ENCODE measurements around the gene TRIM9. TPM values are rescaled to one million over a fixed set of nuclear protein-coding genes. Genes with fewer than 3 reads are reported as not detected.

Gene TRIM9
- total RNA-seq, 4 donors from 2014 or later, result 0.26 to 3.0 (median 0.87) TPM

DNA sequence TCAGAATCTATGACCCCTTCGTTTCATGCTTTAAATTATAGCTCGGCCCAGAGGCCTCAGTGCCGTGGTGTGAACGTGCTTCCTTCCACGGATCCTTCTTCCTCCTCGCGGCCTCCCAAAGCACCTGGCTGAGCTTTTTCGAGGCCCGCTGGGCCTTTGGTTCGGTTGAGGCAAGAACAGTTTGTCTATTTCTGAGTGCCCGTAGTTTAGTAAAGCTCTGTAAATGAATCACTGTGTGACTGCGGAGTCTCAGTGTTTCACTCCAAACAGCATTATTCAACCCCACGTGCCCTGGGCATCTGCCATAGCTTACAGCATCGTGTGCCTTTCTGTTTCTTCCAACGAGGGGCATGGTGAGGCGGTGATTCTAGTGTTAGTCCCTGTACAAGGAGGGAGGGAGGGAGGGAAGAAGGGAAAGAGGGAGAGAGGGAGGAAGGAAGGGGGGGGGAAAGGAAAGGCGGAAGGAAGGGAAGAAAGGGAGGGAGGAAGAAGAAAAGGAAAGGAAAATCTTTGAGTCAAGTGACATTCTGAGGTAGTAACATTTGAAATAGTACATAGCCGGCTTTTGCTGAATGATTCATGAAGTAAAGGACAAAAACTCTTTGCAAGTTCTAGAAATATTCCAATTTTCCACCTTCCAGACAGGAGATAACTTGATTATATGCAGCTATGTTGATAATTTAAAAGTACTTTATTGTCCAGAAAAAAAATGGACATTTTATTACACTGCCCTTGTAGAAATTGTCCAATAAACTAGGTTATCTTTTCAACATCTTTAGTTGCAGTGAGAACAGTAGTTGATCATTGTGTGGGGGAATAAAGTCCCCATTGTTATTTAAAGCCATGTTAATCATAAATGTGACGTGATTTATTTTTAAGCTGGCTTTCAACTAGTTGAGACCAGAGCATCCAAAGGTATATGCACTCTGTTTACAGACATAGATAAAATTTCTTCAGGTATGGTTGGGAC, 1.2 kb upstream of the TRIM9 start:
- Histone ChIP-seq H3K27ac (peak overlapping the region; percentile 58 to 67 (median 62)), H3K9me3 (no peaks in the 10 kb centered on the region), H3K4me1 (peaks cover 14 to 28% of the 10 kb centered on the region in 2 donors), H3K4me3 (peak overlapping the region; percentile 72 to 86 (median 80)), H3K27me3 (peaks cover 17 to 29% (median 25%) of the 10 kb centered on the region in 3 donors), H3K36me3 (no peaks in the 10 kb centered on the region)
- TF ChIP-seq, protein P1, sequence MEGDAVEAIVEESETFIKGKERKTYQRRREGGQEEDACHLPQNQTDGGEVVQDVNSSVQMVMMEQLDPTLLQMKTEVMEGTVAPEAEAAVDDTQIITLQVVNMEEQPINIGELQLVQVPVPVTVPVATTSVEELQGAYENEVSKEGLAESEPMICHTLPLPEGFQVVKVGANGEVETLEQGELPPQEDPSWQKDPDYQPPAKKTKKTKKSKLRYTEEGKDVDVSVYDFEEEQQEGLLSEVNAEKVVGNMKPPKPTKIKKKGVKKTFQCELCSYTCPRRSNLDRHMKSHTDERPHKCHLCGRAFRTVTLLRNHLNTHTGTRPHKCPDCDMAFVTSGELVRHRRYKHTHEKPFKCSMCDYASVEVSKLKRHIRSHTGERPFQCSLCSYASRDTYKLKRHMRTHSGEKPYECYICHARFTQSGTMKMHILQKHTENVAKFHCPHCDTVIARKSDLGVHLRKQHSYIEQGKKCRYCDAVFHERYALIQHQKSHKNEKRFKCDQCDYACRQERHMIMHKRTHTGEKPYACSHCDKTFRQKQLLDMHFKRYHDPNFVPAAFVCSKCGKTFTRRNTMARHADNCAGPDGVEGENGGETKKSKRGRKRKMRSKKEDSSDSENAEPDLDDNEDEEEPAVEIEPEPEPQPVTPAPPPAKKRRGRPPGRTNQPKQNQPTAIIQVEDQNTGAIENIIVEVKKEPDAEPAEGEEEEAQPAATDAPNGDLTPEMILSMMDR (IDR thresholded peaks at IDR 0.05 in 4 of 5, conservative IDR thresholded peaks at IDR 0.05 in 1 of 5), result no peak
- ATAC-seq (peak; percentile 47 to 69), DNase-seq (peak; percentile 28 to 43)
- intact Hi-C loops (cut with DNase I; ENCODE audit: low total_unique reads) (loop anchor here (2.0 to 10.0 kb wide), 3 partner anchors 89 to 141 kb away; no protein-coding TSS in a partner anchor), in situ Hi-C loops (cut with MboI; ENCODE audit: low sequenced_read_pairs in 4 of 4) (no loop called here)

DNA sequence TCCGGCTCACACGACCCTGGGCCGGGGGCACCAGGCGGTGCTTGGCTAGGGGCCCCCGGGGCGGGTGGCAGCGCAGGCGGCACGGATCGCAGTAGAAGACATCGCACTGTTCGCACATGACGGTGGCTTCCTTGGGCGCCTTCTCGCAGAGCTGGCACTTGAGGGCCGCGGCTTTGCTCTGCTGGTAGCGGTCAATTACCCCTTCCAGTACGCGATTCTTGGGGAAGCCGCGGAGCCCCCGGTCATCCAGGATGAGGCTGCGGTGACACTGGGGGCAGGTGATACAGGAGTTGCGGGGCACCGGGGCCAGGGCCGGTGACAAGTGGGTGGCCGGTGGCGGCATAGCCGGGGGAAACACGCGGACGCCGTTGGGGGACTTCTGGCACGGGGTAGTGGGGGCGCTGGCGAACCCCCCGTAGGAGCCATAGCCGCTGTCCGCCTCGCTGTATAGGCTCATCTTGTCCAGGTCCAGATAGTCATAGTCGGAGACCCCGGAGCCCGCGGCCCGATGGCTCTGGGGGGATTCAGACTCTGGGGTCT, 553 bp downstream of the TRIM9 start:
- ATAC-seq (no peak), DNase-seq (no peak)
- Histone ChIP-seq H3K36me3 (no peaks in the 10 kb centered on the region), H3K4me3 (peak overlapping the region; percentile 72 to 86 (median 80)), H3K27ac (no peak overlapping the region), H3K4me1 (peaks cover 14 to 28% of the 10 kb centered on the region in 2 donors), H3K9me3 (no peaks in the 10 kb centered on the region), H3K27me3 (peaks cover 17 to 29% (median 25%) of the 10 kb centered on the region in 3 donors)
- intact Hi-C loops (cut with DNase I; ENCODE audit: low total_unique reads), result loop anchor here (2.0 to 10.0 kb wide), 3 partner anchors 88 to 140 kb away; no protein-coding TSS in a partner anchor
- TF ChIP-seq, protein P1 (IDR thresholded peaks at IDR 0.05 in 4 of 5, conservative IDR thresholded peaks at IDR 0.05 in 1 of 5), result no peak
- TF ChIP-seq POLR2A (IDR thresholded peaks at IDR 0.05), result no peak
- in situ Hi-C loops (cut with MboI; ENCODE audit: low sequenced_read_pairs in 4 of 4), result no loop called here

DNA sequence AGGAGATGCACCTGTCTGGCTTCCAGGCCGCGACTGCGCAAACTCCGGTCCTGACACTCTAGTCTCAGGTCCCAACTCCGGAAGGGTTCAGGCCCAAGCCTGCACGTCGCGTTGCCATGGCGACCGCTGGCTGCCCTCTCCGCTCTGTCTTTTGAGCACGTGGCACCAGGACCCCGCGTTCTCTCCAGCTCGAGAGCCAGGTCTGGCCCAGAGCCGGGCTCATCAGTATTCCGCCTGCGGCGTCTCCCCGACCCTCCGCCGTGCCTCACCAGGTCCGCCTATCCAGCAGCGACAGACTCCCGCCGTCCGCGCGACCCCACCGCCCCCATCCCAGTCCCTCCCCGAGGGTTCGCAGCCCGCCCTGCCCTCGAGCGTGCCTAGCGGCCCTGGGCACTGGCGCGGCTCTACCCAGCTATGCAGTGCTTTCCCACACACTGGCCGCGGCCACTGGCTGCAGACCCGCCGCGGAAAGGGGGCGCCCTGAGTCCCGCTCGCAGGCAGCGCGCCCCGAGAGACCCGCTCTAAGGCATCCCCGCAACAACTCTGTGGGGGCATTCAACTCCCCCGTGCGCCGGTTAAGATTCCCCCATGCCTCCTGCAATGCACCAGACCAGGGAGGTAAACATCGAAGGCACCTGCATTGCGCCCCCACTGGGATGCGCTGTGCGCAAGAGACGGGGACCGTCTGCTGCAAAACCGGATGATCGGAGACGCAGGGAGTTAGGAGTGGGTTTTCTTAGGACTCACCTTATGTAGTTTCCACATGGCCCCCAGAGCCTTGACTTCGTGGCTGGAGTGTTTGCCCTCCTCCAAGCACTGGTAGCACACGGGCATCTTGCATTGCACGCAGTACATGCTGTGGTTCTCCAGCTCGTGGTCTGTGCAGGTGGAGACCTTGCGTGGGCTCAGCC, 1.3 kb downstream of the TRIM9 start:
- Histone ChIP-seq H3K27me3 (peaks cover 17 to 29% (median 25%) of the 10 kb centered on the region in 3 donors), H3K27ac (no peak overlapping the region), H3K4me1 (peaks cover 14 to 28% of the 10 kb centered on the region in 2 donors), H3K4me3 (peak overlapping the region; percentile 72 to 86 (median 80)), H3K9me3 (no peaks in the 10 kb centered on the region), H3K36me3 (no peaks in the 10 kb centered on the region)
- intact Hi-C loops (cut with DNase I; ENCODE audit: low total_unique reads) (loop anchor here (2.0 to 10.0 kb wide), 3 partner anchors 87 to 139 kb away; no protein-coding TSS in a partner anchor), in situ Hi-C loops (cut with MboI; ENCODE audit: low sequenced_read_pairs in 4 of 4) (no loop called here)
- no peak for TF ChIP-seq POLR2A (IDR thresholded peaks at IDR 0.05)
- TF ChIP-seq, protein P1 (IDR thresholded peaks at IDR 0.05 in 4 of 5, conservative IDR thresholded peaks at IDR 0.05 in 1 of 5), result no peak
- DNase-seq (no peak), ATAC-seq (no peak)

DNA sequence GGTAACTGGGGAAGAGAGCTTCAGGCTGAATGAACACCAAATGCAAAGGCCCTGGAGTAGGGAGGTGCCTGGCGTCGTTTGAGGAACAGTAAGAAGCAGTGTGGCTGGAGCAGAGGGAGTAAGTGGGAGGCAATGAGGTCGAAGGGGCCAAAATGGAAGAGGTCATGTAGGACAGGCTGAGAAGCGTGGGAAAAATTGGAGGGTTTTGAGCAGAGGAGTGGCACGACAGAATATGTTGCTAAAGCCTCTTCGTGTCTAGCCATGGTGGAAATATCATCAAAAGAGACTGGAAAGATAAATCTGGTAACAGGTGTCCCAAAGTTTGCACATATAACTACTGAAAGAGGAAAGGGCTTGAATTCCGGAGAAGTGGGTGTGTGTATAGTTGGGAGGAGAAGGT, 1.9 kb downstream of the TRIM9 start:
- TF ChIP-seq POLR2A (IDR thresholded peaks at IDR 0.05), result no peak
- TF ChIP-seq, protein P1 (IDR thresholded peaks at IDR 0.05 in 4 of 5, conservative IDR thresholded peaks at IDR 0.05 in 1 of 5), result no peak
- H3K4me3 ChIP-seq, result peak overlapping the region in 2 of 4 donors; percentile 77 to 86

More for the DNA sequence above, 1.9 kb downstream of the TRIM9 start:
- DNase-seq, result no peak
- Histone ChIP-seq H3K27ac (no peak overlapping the region), H3K9me3 (no peaks in the 10 kb centered on the region), H3K4me1 (peaks cover 14 to 28% of the 10 kb centered on the region in 2 donors), H3K27me3 (peaks cover 17 to 29% (median 25%) of the 10 kb centered on the region in 3 donors), H3K36me3 (no peaks in the 10 kb centered on the region)
- no peak for ATAC-seq
- intact Hi-C loops (cut with DNase I; ENCODE audit: low total_unique reads), result loop anchor here (10.0 kb wide), 1 partner anchor 122 kb away; no protein-coding TSS in a partner anchor
- in situ Hi-C loops (cut with MboI; ENCODE audit: low sequenced_read_pairs in 4 of 4), result no loop called here

Measured in gastrocnemius medialis (tissue), 4 donors.